IPS-NIHi7 (cell line): ENCODE results near the gene GRHL3.

Experiments
- DNase-seq: peaks from one replicate; pipeline ENCODE4 v3.0.0; 2012; ENCODE audit warnings: mixed read lengths; ENCODE audit errors: extremely low spot score

GRHL3 gene

DNA sequence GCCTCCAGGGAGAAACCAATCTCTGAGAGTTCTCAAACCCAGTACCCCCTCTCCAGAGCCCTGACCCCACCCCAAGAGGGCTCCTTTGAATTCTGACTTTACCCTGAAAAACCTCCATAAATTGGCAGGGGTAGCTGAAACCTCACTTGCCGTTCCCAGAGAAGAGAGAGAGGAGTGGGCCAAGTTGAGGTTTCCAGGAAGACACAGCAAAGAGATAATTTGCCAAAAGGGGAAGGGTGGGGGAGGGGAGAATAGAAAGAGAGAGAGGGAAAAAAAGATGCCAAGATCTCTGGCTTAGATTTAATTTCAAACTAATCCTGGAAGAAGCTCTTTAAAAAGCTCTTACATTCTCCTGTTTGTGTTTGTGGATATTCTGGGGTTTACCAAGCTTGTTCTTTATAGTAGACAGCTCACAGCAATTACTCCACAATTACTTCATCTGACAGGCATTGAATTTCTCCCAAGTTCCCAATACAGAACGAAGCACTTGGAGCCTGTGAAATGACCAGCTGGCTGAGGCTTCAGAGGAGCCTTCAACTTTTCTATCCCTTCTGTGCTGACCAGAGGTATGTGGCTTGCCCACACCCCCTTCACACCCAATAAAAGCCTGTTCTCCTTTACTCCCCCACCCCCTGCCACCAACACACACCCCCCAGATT is 1.1 kb upstream of the GRHL3 start:
- no peak for DNase-seq

DNA sequence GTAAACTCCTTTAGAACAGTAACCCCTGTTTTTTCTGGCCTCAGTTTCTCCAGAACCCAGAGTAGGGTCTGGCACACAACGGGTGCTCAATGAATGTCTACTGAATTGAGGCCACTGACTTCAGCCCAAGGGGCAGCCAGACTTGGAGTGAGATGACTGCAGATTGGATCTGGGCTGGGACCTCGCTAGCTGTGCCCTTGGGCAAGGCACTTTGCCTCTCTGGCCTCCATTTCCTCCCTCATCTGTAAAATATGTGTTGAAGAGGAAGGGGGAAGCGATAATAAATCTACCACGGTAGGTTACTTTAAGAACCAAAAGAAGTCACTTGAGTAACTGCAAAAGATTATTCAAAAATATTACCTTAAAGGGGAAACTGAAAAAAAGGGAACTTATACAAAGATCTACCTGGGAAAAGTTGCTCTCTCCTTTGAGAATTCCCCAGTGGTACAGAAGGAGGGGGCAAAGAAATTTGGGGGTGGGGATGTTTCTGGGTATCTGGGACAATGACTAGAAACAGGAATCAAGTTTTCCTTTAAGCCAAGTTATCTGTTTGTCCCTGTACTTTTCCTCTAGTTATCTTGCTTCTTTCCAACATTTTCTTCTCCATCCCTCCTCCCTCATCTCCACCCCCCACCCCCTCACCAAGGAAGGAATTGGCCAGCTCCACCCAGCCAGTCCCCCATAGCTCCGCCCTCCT is 394 bp upstream of the GRHL3 start:
- no peak for DNase-seq

DNA sequence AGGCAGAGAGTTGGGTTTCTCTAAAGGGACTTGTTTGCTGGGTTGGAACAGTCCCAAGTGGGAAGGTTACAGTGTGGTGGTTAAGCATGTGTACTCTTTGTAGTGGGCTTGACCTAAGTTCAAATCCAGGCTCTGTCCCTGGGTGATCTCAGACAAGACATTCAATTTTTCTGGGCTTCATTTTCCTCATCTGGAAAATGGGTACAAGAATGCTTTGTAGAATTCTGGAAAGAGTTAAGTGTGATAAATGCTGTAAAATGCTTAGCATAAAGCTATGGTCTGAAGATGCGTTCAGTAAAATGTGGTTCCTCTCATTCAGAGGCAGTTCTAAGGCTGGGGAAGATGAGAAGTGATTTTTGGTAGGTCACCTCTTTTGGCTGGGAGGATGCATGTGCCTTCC is 805 bp downstream of the GRHL3 start:
- DNase-seq = no peak

DNA sequence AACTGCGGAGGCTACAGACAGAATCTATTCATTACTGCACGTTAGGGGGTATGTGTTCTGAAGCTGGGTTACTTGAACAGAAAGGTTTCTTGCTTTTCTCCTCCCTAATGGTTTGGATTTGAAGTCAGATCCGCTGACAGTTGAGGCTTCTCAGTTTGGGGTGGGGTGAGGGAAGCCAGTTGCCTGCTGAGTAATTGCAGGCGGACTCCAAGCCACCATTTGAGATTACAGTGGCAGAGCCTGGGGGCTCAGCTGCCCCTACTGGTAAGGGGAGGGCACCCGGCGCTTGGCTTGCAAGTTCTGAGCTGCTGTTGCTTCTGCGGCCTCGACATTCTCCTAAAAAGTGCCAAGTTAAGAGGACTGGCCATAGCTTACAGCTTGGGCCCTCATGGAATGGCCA is 2.0 kb downstream of the GRHL3 start:
- no peak for DNase-seq

DNA sequence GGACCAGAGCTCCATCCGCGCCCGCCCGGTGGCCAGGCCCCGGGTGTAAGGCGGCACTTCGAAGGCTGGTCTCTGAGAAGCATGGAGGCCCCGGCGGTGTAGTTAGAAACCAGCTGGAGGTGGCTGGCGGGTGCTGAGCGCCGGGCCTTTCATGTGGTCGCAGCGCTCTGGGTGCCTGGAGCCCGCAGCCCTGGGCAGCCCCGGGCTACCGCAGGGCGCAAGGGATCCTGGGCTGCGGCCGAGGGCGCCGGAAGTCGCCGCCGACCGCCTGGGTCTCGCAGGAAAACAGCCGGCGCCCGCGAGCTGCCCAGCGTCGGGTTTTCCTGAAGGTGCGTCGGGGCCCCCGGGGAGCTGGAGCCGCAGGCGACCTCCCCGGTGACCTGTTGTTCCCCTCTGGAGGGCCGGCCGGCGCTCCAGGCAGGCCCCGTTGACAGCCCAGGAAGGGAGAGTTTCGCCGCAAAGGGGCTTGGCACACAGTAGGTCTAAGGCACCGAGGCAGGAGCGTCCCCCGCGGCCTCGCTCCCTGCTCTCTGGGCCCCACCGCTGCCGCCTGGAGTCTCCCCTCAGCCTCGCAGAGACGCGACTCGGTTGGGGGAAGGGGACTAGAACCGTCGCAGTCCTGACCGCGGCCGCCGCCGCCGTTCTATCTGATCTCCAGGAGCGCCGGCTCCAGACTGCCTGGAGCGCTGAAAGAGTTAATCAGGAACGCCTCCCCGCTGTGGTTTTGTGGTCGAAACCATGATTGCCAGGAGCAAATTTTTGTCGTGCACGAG is 2.7 kb downstream of the GRHL3 start:
- DNase-seq = peak; percentile 61

DNA sequence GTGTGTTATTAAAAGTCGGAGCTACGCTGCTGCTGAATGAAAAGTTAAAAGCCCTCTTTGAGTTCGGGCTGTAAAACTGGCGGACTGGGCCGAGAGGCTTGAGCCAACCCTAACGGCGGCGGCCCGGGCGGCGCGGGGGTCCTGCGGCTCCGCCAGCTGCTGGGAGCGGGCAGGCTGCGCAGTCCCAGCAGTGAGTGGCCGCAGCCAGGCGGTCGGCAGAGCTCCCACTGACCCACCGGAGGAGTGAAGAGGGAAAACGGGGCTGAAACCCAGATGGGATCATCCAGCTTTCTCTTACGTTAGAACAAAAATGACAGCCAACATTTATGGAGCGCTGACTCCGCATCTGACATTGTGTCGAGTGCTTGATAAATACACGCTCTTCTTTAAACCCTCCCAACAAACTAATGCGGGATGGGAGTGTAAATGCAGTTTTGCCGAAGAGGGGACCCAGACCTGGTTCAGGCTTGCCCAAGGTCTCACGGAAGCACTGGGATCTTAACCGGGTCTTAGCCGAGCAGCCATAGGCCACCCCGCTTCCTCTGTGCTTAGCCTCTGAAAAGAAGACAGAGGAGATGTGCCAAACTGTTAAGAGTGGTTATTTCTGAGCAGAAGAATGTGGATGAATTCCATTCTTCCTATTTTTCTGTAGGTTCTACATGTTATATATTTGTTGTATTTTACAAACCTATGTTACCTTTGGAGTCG is 3.5 kb downstream of the GRHL3 start:
- peak; percentile 64 for DNase-seq

DNA sequence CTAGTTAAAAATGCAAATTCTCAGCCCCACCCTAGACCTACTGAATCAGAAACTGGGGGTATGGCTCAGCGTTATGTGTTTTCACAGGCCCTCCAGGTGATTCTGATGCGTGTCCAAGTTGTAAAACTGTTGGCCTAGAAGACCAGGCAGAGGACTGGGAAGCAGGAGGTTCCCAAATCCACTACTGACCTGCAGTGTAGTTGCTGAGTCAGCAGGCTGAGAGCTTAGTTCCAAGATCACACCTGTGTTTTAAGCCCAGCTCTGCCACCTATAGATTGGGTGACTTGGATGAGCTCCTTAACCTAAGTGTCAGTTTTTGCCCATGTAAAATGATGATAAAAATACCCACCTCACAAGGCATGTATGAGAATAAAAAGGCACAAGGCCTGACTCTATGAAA is 4.1 kb downstream of the GRHL3 start:
- DNase-seq = no peak

DNA sequence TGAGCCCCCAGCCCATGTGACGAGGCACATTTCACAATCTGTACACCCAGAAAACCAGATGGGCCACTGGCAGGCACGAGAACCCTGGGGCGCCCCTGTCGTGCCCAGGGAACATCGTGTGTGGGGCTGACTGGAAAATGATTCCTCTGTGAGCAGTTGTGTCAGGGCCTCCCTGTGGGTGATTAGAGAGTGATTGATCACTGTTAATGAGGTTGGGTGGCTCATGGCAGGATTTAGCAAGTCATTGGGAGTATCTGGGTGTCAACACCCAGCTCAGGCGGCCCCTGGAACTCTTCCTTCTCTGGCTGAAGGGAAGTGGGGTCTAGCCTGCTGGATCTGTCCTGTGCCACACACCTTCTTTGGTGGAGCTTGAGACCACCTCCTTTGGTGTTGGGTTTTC is 5.7 kb downstream of the GRHL3 start:
- DNase-seq = no peak

DNA sequence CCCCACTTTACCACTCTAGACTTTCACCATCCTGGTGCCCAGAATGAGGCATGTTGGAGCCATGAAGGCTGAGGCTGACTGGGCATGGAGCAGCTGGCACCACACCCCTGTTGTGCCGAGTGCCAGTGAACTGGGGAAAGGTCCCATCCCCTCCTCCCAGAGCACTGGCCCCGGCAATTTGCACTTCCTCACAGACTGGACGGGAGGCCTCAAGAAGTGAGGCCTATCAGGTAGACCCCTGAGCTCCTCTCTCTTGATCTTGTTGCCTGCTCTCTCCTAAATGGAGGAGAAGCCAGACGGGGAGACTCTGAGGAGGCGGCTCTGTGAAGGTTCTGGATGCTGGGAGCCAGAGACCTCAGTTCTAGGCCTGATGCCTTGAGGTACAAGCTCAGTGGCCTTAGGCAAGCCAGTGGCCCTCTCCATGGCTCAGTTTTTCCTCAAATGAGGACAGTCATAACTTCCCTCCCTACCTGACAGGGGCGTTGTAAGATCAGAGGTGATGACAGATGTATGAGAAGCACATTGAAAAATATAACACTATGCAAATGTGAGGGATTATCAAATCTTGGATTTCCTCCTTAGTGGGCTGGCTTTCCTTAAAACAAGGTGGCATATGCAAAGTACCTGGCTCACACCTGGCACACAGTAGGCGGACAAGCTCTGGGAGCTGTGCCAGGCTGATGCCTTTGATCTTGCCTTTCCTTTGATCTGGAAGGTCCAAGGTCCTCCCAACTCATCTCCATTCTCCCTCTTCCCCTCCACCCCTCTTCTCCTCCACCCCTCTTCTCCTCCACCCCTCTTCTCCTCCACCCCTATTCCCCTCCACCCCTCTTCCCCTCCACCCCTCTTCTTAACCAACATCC is 6.7 kb downstream of the GRHL3 start:
- DNase-seq = no peak

DNA sequence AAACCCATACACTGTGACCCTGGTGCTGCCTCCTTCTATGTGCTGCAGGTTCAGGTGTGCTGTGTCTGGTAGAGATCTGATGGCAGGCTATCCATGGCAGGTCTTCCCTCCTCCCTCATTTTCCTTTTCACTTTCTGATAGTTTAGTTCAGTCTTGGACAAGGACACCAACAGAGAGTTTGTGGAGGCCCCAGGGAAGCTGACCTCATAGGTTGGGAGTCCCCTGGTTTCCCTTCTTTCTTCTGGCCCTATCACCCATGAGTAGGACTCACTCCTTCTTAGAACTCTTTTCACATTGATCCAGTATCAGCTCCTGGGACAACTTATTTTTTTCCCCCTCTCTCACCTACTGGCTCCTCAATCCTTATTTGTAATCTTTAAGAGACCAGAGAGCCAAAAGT is 8.3 kb downstream of the GRHL3 start:
- DNase-seq = no peak

DNA sequence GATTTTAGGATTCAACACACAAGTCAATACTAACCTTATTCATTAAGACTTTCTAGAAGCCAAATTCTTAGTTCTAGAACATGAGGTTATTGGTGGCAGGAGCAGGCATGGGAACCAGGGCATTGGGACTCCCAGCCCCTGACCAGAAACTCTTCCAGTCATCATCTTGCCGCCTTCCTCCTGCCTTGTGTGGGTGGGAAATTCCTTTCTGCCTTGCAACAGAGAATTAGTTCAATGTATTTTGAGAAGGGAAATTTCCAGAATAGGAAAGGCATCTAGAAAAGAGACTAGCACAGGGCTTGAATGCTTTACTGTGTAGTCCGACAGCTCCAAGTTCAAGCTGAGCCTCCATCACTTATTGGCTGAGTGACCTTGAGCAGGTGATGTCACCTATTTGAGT is 8.7 kb downstream of the GRHL3 start:
- DNase-seq = no peak

DNA sequence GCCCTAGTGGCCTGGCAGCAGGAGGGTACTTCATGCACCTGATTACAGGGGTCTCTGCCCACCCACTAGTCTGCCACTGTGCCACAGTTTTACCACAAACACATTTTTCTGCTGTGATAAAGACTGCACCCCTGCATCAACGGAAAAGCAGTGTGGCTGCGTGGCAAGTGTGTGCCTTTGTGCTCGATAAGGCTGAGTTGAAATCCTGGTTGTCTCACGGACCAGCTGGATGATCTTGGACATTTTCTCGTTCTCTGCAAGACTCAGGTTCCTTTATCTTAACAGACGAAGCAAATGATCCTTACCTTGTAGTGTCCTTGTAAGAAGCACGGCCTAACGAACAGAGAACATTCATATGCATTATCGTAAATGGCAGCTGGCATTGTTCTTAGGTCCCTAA is 10.2 kb downstream of the GRHL3 start:
- no peak for DNase-seq

DNA sequence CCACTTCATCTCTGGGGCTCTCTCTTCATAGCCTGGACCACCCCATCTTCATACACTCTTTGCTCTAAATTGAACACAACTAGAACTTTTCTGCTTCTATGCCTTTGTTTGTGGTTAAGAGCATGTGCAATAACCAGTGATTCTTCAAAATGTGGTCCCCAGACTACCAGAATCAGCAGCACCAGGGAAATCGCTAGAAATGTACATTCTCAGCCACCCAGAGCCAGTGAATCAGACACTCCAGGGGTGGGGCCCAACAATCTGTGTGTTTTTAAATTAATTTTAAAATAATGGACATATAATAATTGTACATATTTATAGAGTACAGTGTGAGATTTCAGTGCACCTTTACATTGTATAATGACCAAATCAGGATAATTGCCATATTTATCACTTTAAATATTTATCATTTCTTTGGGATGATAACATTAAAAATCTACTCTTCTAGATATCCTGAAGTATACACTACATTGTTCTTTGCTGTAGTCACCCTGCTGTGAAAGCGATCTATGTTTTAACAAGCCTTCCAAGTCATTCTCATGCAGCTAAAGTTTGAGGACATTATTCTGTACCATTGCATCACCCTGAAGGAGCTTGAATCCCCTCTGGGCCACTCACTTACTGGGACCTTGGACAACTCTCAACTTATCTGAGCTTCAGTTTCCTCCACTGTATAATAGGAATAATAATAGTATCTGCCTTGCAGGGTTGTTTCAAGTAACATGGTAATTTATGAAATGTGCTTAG is 10.8 kb downstream of the GRHL3 start:
- DNase-seq = no peak

DNA sequence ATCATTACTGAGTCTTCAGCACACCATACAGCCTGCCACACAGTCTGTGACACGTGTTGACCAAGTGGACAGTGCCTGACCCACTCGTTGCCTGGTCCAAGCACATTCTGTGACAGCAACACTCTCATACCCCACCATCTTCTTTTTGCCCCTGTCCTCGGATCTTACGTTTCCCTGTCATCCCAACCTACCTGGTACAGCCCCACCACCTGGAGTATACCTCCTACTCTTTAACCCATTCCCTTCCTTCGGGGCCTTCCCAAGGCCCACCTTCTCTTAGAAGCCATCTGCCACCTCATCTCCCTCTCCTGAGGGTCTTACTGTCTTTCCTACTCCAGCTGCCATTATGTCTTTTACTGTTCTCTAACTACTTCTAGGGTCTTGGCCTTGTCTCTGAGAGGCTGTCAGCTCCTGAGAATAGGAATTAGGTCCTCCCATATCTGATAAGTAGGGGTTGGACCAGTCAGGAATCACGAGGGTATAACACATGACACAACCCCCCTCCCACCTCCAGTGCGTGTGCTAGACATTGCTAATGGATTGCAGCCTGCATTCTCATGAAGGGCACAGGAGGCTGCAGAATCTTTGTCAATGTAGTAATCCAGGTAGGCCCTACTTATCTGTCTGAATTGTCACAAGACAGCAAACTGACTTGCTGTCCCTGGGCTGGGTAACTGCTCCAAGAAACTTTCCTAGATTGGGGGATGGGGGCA is 13.0 kb downstream of the GRHL3 start:
- no peak for DNase-seq

DNA sequence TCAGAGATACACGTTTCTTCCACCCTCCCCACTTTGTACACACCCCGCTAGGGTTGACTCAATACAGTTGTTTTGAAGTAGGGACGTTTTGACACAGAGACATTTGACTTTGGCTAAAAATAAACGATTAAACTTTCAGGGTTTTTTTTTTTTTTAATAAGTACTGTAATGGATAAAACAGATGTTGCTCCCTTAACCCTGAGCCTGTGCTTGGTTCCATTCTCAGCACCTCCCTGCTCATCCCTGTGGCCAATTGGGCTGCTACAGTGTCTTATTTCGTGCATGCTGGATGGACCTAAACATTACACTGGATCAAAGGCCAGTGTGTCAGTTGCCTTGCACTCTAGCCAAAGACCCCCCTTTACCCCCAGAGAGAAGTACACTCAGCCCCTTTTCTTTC is 16.9 kb downstream of the GRHL3 start:
- DNase-seq = no peak

DNA sequence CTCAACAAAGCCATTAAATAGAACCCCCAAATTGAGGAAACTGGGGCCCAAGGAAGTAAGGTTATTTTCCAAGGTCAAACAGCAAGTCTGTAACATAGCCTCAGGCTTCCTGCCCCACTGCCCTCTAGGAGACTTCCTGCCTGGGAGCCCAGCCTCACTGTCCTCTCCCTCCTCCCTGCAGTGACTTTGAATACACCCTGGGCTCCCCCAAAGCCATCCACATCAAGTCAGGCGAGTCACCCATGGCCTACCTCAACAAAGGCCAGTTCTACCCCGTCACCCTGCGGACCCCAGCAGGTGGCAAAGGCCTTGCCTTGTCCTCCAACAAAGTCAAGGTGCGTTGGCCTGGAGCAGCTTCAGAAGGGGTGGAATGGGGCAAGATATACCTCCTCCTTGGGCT is 18.3 kb downstream of the GRHL3 start:
- no peak for DNase-seq

DNA sequence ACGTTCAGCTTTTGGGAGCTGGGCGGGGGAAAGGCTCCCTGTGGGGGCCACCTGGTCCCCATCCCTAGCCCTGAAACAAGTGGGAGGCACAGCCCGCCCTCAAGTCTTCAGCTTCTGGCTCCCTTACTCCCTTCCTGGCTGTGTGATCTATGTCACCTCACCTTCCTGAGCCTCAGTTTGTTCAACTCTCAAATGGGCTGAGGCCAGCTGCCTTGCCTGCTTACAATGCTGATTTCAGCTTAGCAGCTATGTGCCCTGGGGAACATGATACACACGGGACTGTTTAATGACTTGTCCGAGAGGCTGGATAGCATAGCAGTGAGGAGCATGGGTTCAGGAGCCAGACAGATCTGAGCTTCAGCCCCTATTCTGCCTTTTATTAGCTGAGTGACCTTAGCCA is 19.3 kb downstream of the GRHL3 start:
- no peak for DNase-seq

DNA sequence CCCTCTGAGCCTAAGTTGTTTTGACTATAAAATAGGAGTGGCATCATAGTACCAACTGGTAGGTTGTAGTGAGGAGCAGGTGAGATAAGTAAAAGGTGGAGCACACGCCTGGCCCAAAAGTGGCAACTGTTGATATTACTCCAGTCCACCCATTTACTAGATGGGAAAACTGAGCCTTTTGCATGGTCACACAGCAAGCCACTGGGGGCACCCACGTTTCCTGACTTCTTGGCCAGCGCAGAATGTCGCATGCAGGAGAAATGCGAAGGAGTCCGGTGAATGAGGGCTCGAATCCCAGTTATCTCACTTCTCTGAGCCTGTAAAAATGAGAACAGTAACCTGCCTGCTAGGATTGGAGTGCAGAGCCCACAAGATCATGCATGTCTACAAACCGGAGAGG is 20.8 kb downstream of the GRHL3 start:
- DNase-seq = no peak

DNA sequence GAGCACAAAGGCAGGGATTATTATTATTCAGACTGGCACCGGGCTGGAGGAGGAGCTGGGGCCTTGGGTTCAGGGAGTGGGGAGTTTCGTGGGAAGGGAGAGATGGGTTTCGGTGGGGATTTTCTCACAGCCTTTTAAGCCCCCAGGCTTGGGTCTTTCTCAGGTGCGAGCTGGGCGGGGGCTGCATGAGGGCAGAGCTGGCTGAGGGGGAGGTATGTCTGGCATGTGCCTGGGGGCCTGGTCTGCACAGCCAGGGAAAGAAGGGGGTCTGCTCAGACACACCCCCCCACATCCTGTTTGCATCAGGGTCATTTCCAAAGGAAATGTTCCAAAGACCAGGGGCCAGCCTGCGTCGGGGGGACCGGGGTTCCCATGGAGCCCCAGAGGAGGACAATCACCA is 21.6 kb downstream of the GRHL3 start:
- DNase-seq = no peak

DNA sequence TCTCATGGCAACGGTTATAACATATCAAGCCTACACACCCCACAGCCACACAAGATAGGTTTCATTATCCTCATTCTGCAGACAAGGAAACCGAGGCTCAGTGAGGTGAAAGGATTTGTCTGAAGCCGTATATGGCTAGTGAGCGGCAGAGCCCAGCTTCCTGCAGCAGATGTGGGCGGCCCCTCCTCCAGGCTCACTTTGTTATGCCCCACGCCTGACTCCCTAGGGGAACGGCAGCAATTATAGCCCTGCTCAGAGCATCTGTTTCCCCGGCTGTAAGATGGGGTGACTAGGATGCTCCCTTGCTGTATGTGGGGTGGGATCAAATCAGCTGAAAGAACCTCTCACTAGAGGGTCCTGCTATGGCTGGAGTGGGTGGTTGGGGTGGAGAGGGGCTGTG is 22.1 kb downstream of the GRHL3 start:
- DNase-seq = no peak
